NB4 (cell line): ENCODE measurements around the gene COL24A1.
"Not testable (repeated sequence)": the region's sequence is repeated elsewhere in the genome, so short reads cannot be mapped to it uniquely, and the experiment has no call there.

Experiments
- DNase-seq: peaks from one replicate; pipeline ENCODE4 v3.0.0; 2010; ENCODE audit warnings: low read depth
- H3K4me3 ChIP-seq: one replicate; pipeline ENCODE4 v1.5.1; 2011; ENCODE audit warnings: mild to moderate bottlenecking, low read depth, low read length, moderate library complexity
- CTCF ChIP-seq: IDR thresholded peaks from one replicate; pipeline ENCODE4 v1.5.1; 2012; ENCODE audit warnings: low read depth, low read length
- MAX ChIP-seq: IDR thresholded peaks from 2 replicates; pipeline ENCODE4 v1.6.1; 2011; ENCODE audit warnings: low read depth, low read length
- MYC ChIP-seq: IDR thresholded peaks from 2 replicates; pipeline ENCODE4 v1.6.1; 2011; ENCODE audit warnings: low read depth, low read length
- POLR2A ChIP-seq: IDR thresholded peaks from 2 replicates; pipeline ENCODE4 v1.6.1; 2011; ENCODE audit warnings: mild to moderate bottlenecking; ENCODE audit not compliant: insufficient read length; ENCODE audit errors: extremely low read depth

COL24A1 gene

GRCh38 chr1:85718678-85719340, 437.8 kb downstream of the COL24A1 start:
- no peak overlapping the region for H3K4me3 ChIP-seq
- TF ChIP-seq MYC = no peak
- no peak for TF ChIP-seq POLR2A
- no peak for TF ChIP-seq CTCF
- no peak for TF ChIP-seq MAX
- no peak for DNase-seq

GRCh38 chr1:85714418-85715114, 442.0 kb downstream of the COL24A1 start:
- peak; percentile 12 for DNase-seq

GRCh38 chr1:85708829-85709227, 447.7 kb downstream of the COL24A1 start:
- peak overlapping the region; percentile 93 for H3K4me3 ChIP-seq
- TF ChIP-seq POLR2A = no peak
- DNase-seq = no peak

More at GRCh38 chr1:85714418-85715114, 442.0 kb downstream of the COL24A1 start:
- not testable (repeated sequence) for H3K4me3 ChIP-seq

GRCh38 chr1:85707990-85708828, 448.4 kb downstream of the COL24A1 start, which contains the start of gene ZNHIT6:
ZNHIT6 (minus strand) TSS chr1:85708433; CDS start chr1:85708284, 149 bp downstream.
- peak; percentile 95 for DNase-seq
- H3K4me3 ChIP-seq = peak within 1 kb of the TSS; percentile 93
- TF ChIP-seq MYC (peak; percentile 62; the same call in 1 of the 2 replicates), MAX (peak; percentile 75), CTCF (peak; percentile 5), POLR2A (peak; percentile 60)

GRCh38 chr1:85707267-85707989, 449.1 kb downstream of the COL24A1 start:
- DNase-seq = peak; percentile 2
- TF ChIP-seq CTCF (no peak), MAX (no peak), POLR2A (no peak), MYC (no peak)

GRCh38 chr1:85705940-85706339, 450.6 kb downstream of the COL24A1 start:
- TF ChIP-seq MAX = no peak
- TF ChIP-seq POLR2A = no peak
- no peak for TF ChIP-seq MYC
- no peak for TF ChIP-seq CTCF
- H3K4me3 ChIP-seq = peak overlapping the region; percentile 93
- DNase-seq = no peak

More at GRCh38 chr1:85707267-85707989, 449.1 kb downstream of the COL24A1 start:
- peak overlapping the region; percentile 93 for H3K4me3 ChIP-seq
